Dendritic cell treated with granulocyte-macrophage colony-stimulating factor and Interleukin-4, amounts not matched to agents 40 ng/mL and 50 ng/mL, for 4 days (primary cell): ENCODE results near the gene NOL9.

Experiments
- H3K27ac Mint-ChIP-seq: one replicate; pipeline ENCODE4 v1.8.0; 2022; ENCODE audit warnings: mild to moderate bottlenecking, mixed read lengths
- H3K27me3 Mint-ChIP-seq: one replicate; pipeline ENCODE4 v1.8.0; 2022; ENCODE audit warnings: mild to moderate bottlenecking, mixed read lengths
- H3K36me3 Mint-ChIP-seq: one replicate; pipeline ENCODE4 v1.8.0; 2022; ENCODE audit warnings: low read depth, mixed read lengths
- H3K4me1 Mint-ChIP-seq: one replicate; pipeline ENCODE4 v1.8.0; 2022; ENCODE audit warnings: low read depth, mixed read lengths
- H3K4me3 Mint-ChIP-seq: one replicate; pipeline ENCODE4 v1.8.0; 2022; ENCODE audit warnings: mild to moderate bottlenecking, moderate library complexity, mixed read lengths
- H3K9me3 Mint-ChIP-seq: one replicate; pipeline ENCODE4 v1.8.0; 2022; ENCODE audit warnings: mixed read lengths
- intact Hi-C: fragments of 100-400 bp; cut with micrococcal nuclease; formaldehyde crosslinking; loops from one replicate; pipeline ENCODE4 v1.15.0; 2022

Gene NOL9

GRCh38 chr1:6594977-6595740 is 40.8 kb upstream of the NOL9 start:
- H3K36me3 Mint-ChIP-seq, result peaks cover 95% of the 10 kb centered on the region
- intact Hi-C loops, result no loop called here
- H3K4me1 Mint-ChIP-seq, result peaks cover 99% of the 10 kb centered on the region
- no peaks in the 10 kb centered on the region for H3K27me3 Mint-ChIP-seq
- no peak overlapping the region for H3K4me3 Mint-ChIP-seq
- no peak overlapping the region for H3K27ac Mint-ChIP-seq
- H3K9me3 Mint-ChIP-seq, result no peaks in the 10 kb centered on the region

DNA sequence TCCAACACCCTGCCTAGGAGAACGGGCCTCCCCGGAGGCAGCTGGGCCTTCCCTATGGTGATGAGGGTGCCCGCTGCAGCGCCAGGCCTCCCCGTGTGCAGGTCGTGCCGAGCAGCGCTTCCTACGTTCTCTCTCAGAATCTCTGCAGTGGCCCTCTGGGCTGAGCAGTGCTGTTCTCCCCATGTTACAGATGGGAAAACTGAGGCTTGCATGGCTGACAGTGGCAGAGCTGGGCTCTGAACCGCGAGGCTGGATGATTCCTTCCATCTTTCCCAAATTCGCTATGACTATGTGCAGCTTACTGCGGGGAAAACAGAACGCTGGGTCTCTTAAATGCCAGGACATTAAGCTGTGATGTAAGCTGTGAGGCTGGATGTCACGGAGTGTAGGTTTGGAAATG is 39.5 kb upstream of the NOL9 start:
- no peak overlapping the region for H3K4me3 Mint-ChIP-seq
- H3K9me3 Mint-ChIP-seq, result no peaks in the 10 kb centered on the region
- no peaks in the 10 kb centered on the region for H3K27me3 Mint-ChIP-seq
- intact Hi-C loops, result no loop called here
- no peak overlapping the region for H3K27ac Mint-ChIP-seq
- H3K4me1 Mint-ChIP-seq, result peaks cover 100% of the 10 kb centered on the region
- H3K36me3 Mint-ChIP-seq, result peaks cover 99% of the 10 kb centered on the region

DNA sequence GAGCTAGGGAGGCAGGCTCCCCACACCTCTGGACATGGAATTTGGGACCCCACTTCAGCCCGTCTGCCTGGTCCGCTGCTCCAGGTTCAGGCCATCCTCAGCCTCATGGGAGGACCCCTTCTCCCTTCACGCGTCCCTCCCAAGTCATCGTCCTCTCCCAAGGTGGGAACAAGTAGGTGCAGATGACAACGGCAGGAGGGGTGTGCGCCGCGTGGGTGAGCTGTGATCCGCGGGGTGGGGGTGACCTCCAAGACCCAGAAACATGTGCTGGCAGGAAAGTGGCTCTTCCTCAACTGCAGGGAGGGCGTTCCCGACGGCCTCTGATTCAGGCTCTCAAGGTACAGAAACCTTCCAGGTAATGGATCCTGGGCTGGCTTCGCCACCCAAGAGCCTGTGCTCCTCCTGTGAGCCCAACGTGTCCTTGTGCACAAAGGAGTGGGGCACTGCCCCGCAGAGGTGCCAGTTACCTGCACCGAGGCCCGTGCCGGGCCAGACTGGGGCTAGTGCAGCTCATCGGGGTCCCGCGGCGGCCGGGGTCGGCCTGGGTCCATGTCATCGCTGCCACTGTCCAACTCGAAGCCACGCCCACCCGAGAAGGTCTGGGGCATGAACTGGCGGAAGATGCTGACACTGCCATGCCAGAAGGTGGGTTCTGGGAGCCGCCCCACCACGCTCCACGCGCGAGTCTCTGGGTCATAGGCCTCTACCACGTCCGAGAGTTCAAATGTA is 38.7 kb upstream of the NOL9 start:
- H3K27me3 Mint-ChIP-seq, result no peaks in the 10 kb centered on the region
- peaks cover 100% of the 10 kb centered on the region for H3K4me1 Mint-ChIP-seq
- H3K27ac Mint-ChIP-seq, result no peak overlapping the region
- H3K9me3 Mint-ChIP-seq, result no peaks in the 10 kb centered on the region
- no peak overlapping the region for H3K4me3 Mint-ChIP-seq
- intact Hi-C loops, result no loop called here
- H3K36me3 Mint-ChIP-seq, result peaks cover 99% of the 10 kb centered on the region

DNA sequence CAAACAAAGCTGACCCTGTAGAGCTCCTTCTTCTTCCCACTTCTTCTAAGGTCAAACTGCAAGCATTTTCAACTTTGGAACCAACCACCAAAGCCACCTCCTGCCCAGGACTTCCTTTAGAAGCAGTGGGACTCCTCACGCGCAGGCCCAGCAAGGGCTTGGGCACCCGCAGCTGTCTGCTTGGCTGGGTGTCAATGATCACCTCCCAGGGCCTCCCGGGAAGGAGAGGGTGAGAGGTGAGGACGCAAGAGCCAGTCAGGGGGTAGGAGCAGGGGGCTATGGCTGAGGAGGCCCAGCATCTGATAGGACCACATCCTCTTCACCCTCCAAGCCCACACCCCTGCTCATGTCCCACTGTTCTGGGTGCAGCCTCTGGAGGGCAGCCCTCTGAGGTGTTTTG is 38.1 kb upstream of the NOL9 start:
- intact Hi-C loops, result no loop called here
- Mint-ChIP-seq H3K27me3 (no peaks in the 10 kb centered on the region), H3K36me3 (peaks cover 99% of the 10 kb centered on the region), H3K4me3 (no peak overlapping the region), H3K4me1 (peaks cover 100% of the 10 kb centered on the region), H3K9me3 (no peaks in the 10 kb centered on the region), H3K27ac (peak overlapping the region; percentile 54)

GRCh38 chr1:6591644-6592043 is 37.3 kb upstream of the NOL9 start:
- Mint-ChIP-seq H3K4me3 (peak overlapping the region; percentile 37), H3K36me3 (peaks cover 99% of the 10 kb centered on the region), H3K9me3 (no peaks in the 10 kb centered on the region), H3K27ac (peak overlapping the region; percentile 54), H3K27me3 (no peaks in the 10 kb centered on the region), H3K4me1 (peaks cover 100% of the 10 kb centered on the region)
- intact Hi-C loops, result no loop called here

DNA sequence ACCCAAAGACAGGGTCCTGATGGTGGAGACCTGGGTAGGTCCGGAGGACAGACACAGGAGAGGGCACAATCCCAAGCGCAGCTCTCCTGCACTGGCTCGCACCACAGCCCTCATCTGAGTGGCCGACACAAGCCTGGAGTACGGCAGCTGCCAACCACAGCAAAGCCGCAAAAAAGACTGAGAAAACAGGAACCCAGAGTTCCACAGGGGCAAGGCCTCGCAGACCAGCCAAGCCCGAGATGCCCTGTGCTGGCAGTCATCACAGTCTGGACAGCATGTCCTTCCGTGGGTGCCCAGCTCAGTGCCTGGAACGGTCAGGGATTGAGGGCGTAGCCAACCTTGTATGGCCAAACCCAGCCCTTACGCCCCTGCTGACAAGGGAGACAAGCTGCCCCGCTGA is 36.9 kb upstream of the NOL9 start:
- intact Hi-C loops, result no loop called here
- Mint-ChIP-seq H3K27ac (peak overlapping the region; percentile 54), H3K27me3 (no peaks in the 10 kb centered on the region), H3K4me3 (peak overlapping the region; percentile 37), H3K4me1 (peaks cover 98% of the 10 kb centered on the region), H3K9me3 (no peaks in the 10 kb centered on the region), H3K36me3 (peaks cover 99% of the 10 kb centered on the region)

- peaks cover 99% of the 10 kb centered on the region for H3K36me3 Mint-ChIP-seq
These were observed 35.7 kb upstream of the NOL9 start for GRCh38 chr1:6590046-6590445.

GRCh38 chr1:6588893-6589520 is 34.7 kb upstream of the NOL9 start:
- intact Hi-C loops, result no loop called here
- H3K36me3 Mint-ChIP-seq, result peaks cover 99% of the 10 kb centered on the region
- H3K9me3 Mint-ChIP-seq, result no peaks in the 10 kb centered on the region
- H3K4me3 Mint-ChIP-seq, result peak overlapping the region; percentile 4
- peak overlapping the region; percentile 50 for H3K27ac Mint-ChIP-seq
- H3K4me1 Mint-ChIP-seq, result peaks cover 95% of the 10 kb centered on the region
- H3K27me3 Mint-ChIP-seq, result no peaks in the 10 kb centered on the region

More at GRCh38 chr1:6590046-6590445, 35.7 kb upstream of the NOL9 start:
- Mint-ChIP-seq H3K9me3 (no peaks in the 10 kb centered on the region), H3K4me3 (no peak overlapping the region), H3K27me3 (no peaks in the 10 kb centered on the region), H3K4me1 (peaks cover 96% of the 10 kb centered on the region), H3K27ac (no peak overlapping the region)
- intact Hi-C loops, result no loop called here

GRCh38 chr1:6588128-6588892 is 34.0 kb upstream of the NOL9 start:
- Mint-ChIP-seq H3K36me3 (peaks cover 98% of the 10 kb centered on the region), H3K27me3 (no peaks in the 10 kb centered on the region), H3K27ac (peak overlapping the region; percentile 50), H3K4me1 (peaks cover 88% of the 10 kb centered on the region), H3K4me3 (peak overlapping the region; percentile 4), H3K9me3 (no peaks in the 10 kb centered on the region)
- intact Hi-C loops, result no loop called here

GRCh38 chr1:6587261-6588005 is 33.1 kb upstream of the NOL9 start:
- intact Hi-C loops, result no loop called here
- peaks cover 86% of the 10 kb centered on the region for H3K4me1 Mint-ChIP-seq
- no peaks in the 10 kb centered on the region for H3K27me3 Mint-ChIP-seq
- H3K4me3 Mint-ChIP-seq, result no peak overlapping the region
- H3K36me3 Mint-ChIP-seq, result peaks cover 90% of the 10 kb centered on the region
- H3K9me3 Mint-ChIP-seq, result no peaks in the 10 kb centered on the region
- H3K27ac Mint-ChIP-seq, result no peak overlapping the region

GRCh38 chr1:6586404-6586816 is 32.1 kb upstream of the NOL9 start:
- H3K27ac Mint-ChIP-seq, result no peak overlapping the region
- no peaks in the 10 kb centered on the region for H3K9me3 Mint-ChIP-seq
- H3K4me1 Mint-ChIP-seq, result peaks cover 86% of the 10 kb centered on the region
- no peaks in the 10 kb centered on the region for H3K27me3 Mint-ChIP-seq
- no peak overlapping the region for H3K4me3 Mint-ChIP-seq
- intact Hi-C loops, result no loop called here
- H3K36me3 Mint-ChIP-seq, result peaks cover 80% of the 10 kb centered on the region

DNA sequence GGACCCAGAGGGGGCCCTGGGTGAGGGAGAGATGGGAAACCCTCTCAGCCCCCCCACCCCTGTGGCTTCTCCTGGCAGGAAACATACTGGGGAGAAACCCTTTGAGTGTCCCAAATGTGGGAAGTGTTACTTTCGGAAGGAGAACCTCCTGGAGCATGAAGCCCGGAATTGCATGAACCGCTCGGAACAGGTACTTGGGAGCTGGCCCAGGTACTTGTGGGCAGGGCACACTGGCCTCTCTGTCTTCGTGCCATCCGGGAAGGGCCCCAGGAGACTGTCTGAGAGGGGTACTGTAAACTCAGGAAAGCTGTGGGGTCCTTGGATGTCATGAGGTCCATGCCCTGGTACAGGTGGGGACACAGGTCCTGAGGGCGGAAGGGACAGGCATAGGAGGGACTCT is 31.5 kb upstream of the NOL9 start:
- intact Hi-C loops, result no loop called here
- Mint-ChIP-seq H3K27ac (no peak overlapping the region), H3K4me1 (peaks cover 86% of the 10 kb centered on the region), H3K36me3 (peaks cover 79% of the 10 kb centered on the region), H3K9me3 (no peaks in the 10 kb centered on the region), H3K27me3 (no peaks in the 10 kb centered on the region), H3K4me3 (no peak overlapping the region)

DNA sequence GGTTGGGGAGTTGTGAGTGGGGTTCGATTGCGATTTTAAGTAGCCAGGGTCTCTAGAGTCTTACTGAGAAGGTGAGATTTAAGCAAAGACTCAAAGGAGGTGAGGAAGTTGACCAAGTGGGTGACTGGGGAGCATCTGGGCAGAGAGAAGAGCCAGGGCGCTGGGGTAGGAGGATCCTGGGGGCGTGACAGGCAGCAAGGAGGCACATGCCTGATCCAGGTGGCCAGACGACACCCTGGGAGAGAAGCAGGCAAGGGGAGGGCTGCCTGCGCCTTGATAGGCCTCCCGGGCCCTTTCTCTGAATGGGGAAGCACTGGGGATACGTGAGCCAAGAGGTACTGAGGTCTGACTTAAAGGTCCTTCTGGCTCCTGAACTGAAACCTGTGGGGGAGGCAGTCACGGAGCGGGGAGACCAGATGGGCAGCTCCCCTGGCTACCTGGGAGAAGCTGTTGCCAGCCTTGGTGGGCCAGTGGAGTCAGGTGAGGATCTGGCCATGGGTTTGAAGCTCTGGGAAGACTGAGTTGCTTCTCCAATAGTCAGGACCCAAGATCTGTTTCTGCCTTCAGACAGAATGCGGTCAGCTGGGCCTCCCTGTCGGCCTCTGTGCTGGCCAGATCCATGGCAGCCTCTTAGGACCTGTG is 30.9 kb upstream of the NOL9 start:
- H3K27me3 Mint-ChIP-seq, result no peaks in the 10 kb centered on the region
- intact Hi-C loops, result no loop called here
- no peak overlapping the region for H3K4me3 Mint-ChIP-seq
- H3K4me1 Mint-ChIP-seq, result peaks cover 86% of the 10 kb centered on the region
- no peaks in the 10 kb centered on the region for H3K9me3 Mint-ChIP-seq
- peaks cover 79% of the 10 kb centered on the region for H3K36me3 Mint-ChIP-seq
- H3K27ac Mint-ChIP-seq, result peak overlapping the region; percentile 4
